ENCODE data around the gene SHROOM3.

- TF ChIP-seq, protein P1, sequence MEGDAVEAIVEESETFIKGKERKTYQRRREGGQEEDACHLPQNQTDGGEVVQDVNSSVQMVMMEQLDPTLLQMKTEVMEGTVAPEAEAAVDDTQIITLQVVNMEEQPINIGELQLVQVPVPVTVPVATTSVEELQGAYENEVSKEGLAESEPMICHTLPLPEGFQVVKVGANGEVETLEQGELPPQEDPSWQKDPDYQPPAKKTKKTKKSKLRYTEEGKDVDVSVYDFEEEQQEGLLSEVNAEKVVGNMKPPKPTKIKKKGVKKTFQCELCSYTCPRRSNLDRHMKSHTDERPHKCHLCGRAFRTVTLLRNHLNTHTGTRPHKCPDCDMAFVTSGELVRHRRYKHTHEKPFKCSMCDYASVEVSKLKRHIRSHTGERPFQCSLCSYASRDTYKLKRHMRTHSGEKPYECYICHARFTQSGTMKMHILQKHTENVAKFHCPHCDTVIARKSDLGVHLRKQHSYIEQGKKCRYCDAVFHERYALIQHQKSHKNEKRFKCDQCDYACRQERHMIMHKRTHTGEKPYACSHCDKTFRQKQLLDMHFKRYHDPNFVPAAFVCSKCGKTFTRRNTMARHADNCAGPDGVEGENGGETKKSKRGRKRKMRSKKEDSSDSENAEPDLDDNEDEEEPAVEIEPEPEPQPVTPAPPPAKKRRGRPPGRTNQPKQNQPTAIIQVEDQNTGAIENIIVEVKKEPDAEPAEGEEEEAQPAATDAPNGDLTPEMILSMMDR (IDR thresholded peaks at IDR 0.05), result no peak
- TF ChIP-seq EZH2 (IDR thresholded peaks at IDR 0.05; ENCODE audit: borderline replicate concordance, insufficient read depth, low read depth, low read length, poor library complexity, severe bottlenecking), result no peak
Measured at GRCh38 chr4:76756416-76756815, 321.4 kb downstream of the SHROOM3 start.
